ENCODE data around the gene IL1R2.

DNA sequence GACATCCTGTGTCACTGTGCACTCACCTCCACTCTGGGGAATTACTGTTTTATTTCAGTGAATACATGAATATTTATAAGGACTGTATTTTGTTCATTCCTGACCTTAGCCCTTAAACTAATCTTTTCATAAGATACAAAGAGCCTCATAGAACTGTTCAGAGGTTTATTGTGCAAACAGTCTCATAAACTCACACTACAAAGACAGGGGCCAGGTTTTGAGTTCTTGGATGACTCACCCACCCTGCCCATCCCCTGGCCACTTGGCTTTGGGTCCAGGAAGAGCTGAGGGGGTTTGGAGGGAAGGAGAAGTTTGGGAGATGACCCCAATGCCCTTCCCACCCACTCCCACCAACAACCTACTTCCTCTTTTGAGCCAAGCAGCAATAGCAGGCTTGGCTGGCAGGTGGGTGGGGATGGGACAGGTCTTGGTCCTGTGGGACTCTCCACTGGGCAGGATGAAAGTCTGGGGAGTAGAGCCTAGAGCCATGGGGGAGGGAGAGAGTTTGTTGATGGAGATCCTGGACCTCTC lies 43.1 kb upstream of the IL1R2 start:
- TF ChIP-seq POLR2AphosphoS5 (IDR thresholded peaks at IDR 0.05; ENCODE audit: low read depth, low read length) (no peak), TAF1 (IDR thresholded peaks at IDR 0.05; ENCODE audit: low read depth, low read length) (no peak)
